NOMO-1 treated with DMSO at 0.1 percent for 48 hours (cell line): ENCODE results near the gene WASF2.
A peak's percentile ranks its signal among the peaks of the same experiment; 100 is the strongest.
"Not testable (repeated sequence)": the region's sequence is repeated elsewhere in the genome, so short reads cannot be mapped to it uniquely, and the experiment has no call there.

Experiments
- DNase-seq: peaks from one replicate; lab custom pipeline; 2025; ENCODE audit not compliant: unreplicated experiment; lab: John Stamatoyannopoulos, UW

Gene WASF2

GRCh38 chr1:27489973-27490741 is at the start of gene WASF2:
WASF2 (minus strand) TSS chr1:27490167; CDS start chr1:27428890, 61,277 bp downstream.
- peak; percentile 90 for DNase-seq

- no peak for DNase-seq
These were observed 48.8 kb upstream of the WASF2 start for GRCh38 chr1:27538793-27539192.

- DNase-seq: not testable (repeated sequence)
These were observed 48.3 kb upstream of the WASF2 start for GRCh38 chr1:27538305-27538676.

- DNase-seq: no peak
These were observed 46.8 kb upstream of the WASF2 start for GRCh38 chr1:27536767-27537166.

- no peak for DNase-seq
These were observed 46.2 kb upstream of the WASF2 start for GRCh38 chr1:27536010-27536757.

- no peak for DNase-seq
These were observed 45.4 kb upstream of the WASF2 start for GRCh38 chr1:27535386-27535785.

GRCh38 chr1:27531959-27532685 is 42.2 kb upstream of the WASF2 start:
- DNase-seq: no peak

- no peak for DNase-seq
These were observed 40.2 kb upstream of the WASF2 start for GRCh38 chr1:27530192-27530591.

- DNase-seq: no peak
These were observed 39.7 kb upstream of the WASF2 start for GRCh38 chr1:27529704-27530018.

- no peak for DNase-seq
These were observed 39.1 kb upstream of the WASF2 start for GRCh38 chr1:27528818-27529703.

GRCh38 chr1:27527890-27528817 is 38.2 kb upstream of the WASF2 start:
- DNase-seq: no peak

- no peak for DNase-seq
These were observed 37.4 kb upstream of the WASF2 start for GRCh38 chr1:27527223-27527889.

- DNase-seq: no peak
These were observed 36.7 kb upstream of the WASF2 start for GRCh38 chr1:27526569-27527222.

- peak; percentile 95 for DNase-seq
These were observed 35.6 kb upstream of the WASF2 start for GRCh38 chr1:27525296-27526272.

GRCh38 chr1:27523337-27524020 is 33.5 kb upstream of the WASF2 start:
- DNase-seq: no peak

GRCh38 chr1:27522432-27523336 is 32.7 kb upstream of the WASF2 start:
- DNase-seq: no peak
